Measurements from ENCODE around the gene TUT4.
"Not testable (repeated sequence)": the region's sequence is repeated elsewhere in the genome, so short reads cannot be mapped to it uniquely, and the experiment has no call there.

TUT4 gene

GRCh38 chr1:52552505-52553361, at the start of gene TUT4:
TUT4 (minus strand) TSS chr1:52553092; CDS start chr1:52526280, 26,812 bp downstream.
- DNase-seq = peak; percentile 70 to 73

- DNase-seq = peak; percentile 48 to 55
These were observed 49.3 kb upstream of the TUT4 start, which contains the start of gene GPX7 for GRCh38 chr1:52601991-52602855. GPX7 (plus strand) TSS chr1:52602371; CDS start chr1:52602410, 39 bp downstream.

GRCh38 chr1:52601519-52601918, 48.6 kb upstream of the TUT4 start:
- DNase-seq = no peak

- no peak for DNase-seq
These were observed 47.8 kb upstream of the TUT4 start for GRCh38 chr1:52600533-52601179.

- no peak for DNase-seq
These were observed 46.3 kb upstream of the TUT4 start for GRCh38 chr1:52599236-52599635.

- DNase-seq = no peak
These were observed 45.8 kb upstream of the TUT4 start for GRCh38 chr1:52598729-52599128.

GRCh38 chr1:52597912-52598311, 45.0 kb upstream of the TUT4 start:
- DNase-seq = no peak

- DNase-seq = no peak
These were observed 42.2 kb upstream of the TUT4 start for GRCh38 chr1:52595061-52595460.

GRCh38 chr1:52593495-52593894, 40.6 kb upstream of the TUT4 start:
- no peak for DNase-seq

- no peak for DNase-seq
These were observed 39.9 kb upstream of the TUT4 start for GRCh38 chr1:52592637-52593323.

- DNase-seq = no peak
These were observed 37.4 kb upstream of the TUT4 start for GRCh38 chr1:52590266-52590665.

GRCh38 chr1:52588535-52588934, 35.6 kb upstream of the TUT4 start:
- DNase-seq = no peak

- no peak for DNase-seq
These were observed 35.1 kb upstream of the TUT4 start for GRCh38 chr1:52588027-52588426.

GRCh38 chr1:52585474-52585873, 32.6 kb upstream of the TUT4 start:
- DNase-seq = no peak

- no peak for DNase-seq
These were observed 29.3 kb upstream of the TUT4 start for GRCh38 chr1:52582116-52582696.

GRCh38 chr1:52580283-52580682, 27.4 kb upstream of the TUT4 start:
- DNase-seq = no peak

- DNase-seq = no peak
These were observed 26.5 kb upstream of the TUT4 start for GRCh38 chr1:52579415-52579814.

GRCh38 chr1:52578066-52578465, 25.2 kb upstream of the TUT4 start:
- not testable (repeated sequence) for DNase-seq

GRCh38 chr1:52576074-52576473, 23.2 kb upstream of the TUT4 start:
- DNase-seq = no peak

- DNase-seq = no peak
These were observed 21.7 kb upstream of the TUT4 start for GRCh38 chr1:52574594-52574993.

GRCh38 chr1:52572387-52572786, 19.5 kb upstream of the TUT4 start:
- DNase-seq = no peak

- DNase-seq = no peak
These were observed 18.9 kb upstream of the TUT4 start for GRCh38 chr1:52571783-52572182.

All from activated CD4-positive, alpha-beta T cell treated with anti-CD3 and anti-CD28 coated beads for 4 hours (primary cell).